ENCODE measurements around the gene MST1.

MST1 gene

DNA sequence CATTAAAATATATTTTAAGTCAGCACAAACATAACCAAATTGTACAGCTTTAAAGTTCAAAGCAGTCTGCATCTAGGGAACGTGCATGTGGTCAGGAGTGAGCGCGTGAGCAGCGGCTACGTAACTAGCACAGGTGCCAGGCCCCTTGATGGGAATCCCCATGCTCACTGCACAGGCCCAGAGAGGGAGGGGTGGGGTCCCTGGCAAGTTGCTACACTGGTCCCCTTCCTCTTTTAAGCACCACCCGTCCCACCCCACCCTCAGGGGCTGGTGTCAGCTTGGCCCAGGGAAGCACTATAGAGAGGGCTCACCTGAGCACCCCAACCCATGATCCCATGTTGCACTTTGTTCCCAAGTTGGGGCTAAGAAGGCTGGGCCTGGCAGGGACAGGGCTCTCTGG lies 35.3 kb upstream of the MST1 start:
- no peak for TF ChIP-seq CEBPB (IDR thresholded peaks at IDR 0.05)
- no peak for TF ChIP-seq FOXM1 (IDR thresholded peaks at IDR 0.05; ENCODE audit: borderline replicate concordance, low read depth)
- no peak for TF ChIP-seq CREB1 (IDR thresholded peaks at IDR 0.05; ENCODE audit: low read depth)
- TF ChIP-seq TAF1 (IDR thresholded peaks at IDR 0.05; ENCODE audit: low read depth): no peak
- no peak for TF ChIP-seq TCF12 (IDR thresholded peaks at IDR 0.05; ENCODE audit: low read depth)
- TF ChIP-seq RAD21 (IDR thresholded peaks at IDR 0.05; ENCODE audit: low read depth): no peak
- TF ChIP-seq, protein P1, sequence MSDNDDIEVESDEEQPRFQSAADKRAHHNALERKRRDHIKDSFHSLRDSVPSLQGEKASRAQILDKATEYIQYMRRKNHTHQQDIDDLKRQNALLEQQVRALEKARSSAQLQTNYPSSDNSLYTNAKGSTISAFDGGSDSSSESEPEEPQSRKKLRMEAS (IDR thresholded peaks at IDR 0.05): no peak

- TF ChIP-seq CEBPB (IDR thresholded peaks at IDR 0.05) (no peak), TCF12 (IDR thresholded peaks at IDR 0.05; ENCODE audit: low read depth) (peak; percentile 40; the same call in 1 of the 2 replicates), ZBTB7A (IDR thresholded peaks at IDR 0.05; ENCODE audit: low read depth) (no peak), EGR1 (IDR thresholded peaks at IDR 0.05) (peak; percentile 59), TAF1 (IDR thresholded peaks at IDR 0.05; ENCODE audit: low read depth) (peak; percentile 66), RAD21 (IDR thresholded peaks at IDR 0.05; ENCODE audit: low read depth) (no peak), FOXM1 (IDR thresholded peaks at IDR 0.05; ENCODE audit: borderline replicate concordance, low read depth) (no peak), CREB1 (IDR thresholded peaks at IDR 0.05; ENCODE audit: low read depth) (peak; percentile 88), EP300 (IDR thresholded peaks at IDR 0.05; ENCODE audit: borderline replicate concordance) (no peak), YY1 (IDR thresholded peaks at IDR 0.05; ENCODE audit: low read depth) (peak; percentile 68; the same call in 1 of the 2 replicates)
- TF ChIP-seq, protein P2, sequence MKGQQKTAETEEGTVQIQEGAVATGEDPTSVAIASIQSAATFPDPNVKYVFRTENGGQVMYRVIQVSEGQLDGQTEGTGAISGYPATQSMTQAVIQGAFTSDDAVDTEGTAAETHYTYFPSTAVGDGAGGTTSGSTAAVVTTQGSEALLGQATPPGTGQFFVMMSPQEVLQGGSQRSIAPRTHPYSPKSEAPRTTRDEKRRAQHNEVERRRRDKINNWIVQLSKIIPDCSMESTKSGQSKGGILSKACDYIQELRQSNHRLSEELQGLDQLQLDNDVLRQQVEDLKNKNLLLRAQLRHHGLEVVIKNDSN (IDR thresholded peaks at IDR 0.05): peak; percentile 36
- TF ChIP-seq, protein P3, sequence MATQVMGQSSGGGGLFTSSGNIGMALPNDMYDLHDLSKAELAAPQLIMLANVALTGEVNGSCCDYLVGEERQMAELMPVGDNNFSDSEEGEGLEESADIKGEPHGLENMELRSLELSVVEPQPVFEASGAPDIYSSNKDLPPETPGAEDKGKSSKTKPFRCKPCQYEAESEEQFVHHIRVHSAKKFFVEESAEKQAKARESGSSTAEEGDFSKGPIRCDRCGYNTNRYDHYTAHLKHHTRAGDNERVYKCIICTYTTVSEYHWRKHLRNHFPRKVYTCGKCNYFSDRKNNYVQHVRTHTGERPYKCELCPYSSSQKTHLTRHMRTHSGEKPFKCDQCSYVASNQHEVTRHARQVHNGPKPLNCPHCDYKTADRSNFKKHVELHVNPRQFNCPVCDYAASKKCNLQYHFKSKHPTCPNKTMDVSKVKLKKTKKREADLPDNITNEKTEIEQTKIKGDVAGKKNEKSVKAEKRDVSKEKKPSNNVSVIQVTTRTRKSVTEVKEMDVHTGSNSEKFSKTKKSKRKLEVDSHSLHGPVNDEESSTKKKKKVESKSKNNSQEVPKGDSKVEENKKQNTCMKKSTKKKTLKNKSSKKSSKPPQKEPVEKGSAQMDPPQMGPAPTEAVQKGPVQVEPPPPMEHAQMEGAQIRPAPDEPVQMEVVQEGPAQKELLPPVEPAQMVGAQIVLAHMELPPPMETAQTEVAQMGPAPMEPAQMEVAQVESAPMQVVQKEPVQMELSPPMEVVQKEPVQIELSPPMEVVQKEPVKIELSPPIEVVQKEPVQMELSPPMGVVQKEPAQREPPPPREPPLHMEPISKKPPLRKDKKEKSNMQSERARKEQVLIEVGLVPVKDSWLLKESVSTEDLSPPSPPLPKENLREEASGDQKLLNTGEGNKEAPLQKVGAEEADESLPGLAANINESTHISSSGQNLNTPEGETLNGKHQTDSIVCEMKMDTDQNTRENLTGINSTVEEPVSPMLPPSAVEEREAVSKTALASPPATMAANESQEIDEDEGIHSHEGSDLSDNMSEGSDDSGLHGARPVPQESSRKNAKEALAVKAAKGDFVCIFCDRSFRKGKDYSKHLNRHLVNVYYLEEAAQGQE (IDR thresholded peaks at IDR 0.05; ENCODE audit: low read depth): no peak
- TF ChIP-seq, protein P1 (IDR thresholded peaks at IDR 0.05): peak; percentile 49
Measured at GRCh38 chr3:49723628-49724551, 34.6 kb upstream of the MST1 start, which contains the start of gene GMPPB. Gene GMPPB (minus strand): TSS chr3:49723951. CDS start chr3:49723726, 225 bp downstream.

GRCh38 chr3:49723296-49723627 lies 34.0 kb upstream of the MST1 start:
- TF ChIP-seq, protein P1 (IDR thresholded peaks at IDR 0.05): peak; percentile 64; the same call in 1 of the 2 replicates
- TF ChIP-seq ZBTB7A (IDR thresholded peaks at IDR 0.05; ENCODE audit: low read depth): no peak
- TF ChIP-seq, protein P2 (IDR thresholded peaks at IDR 0.05): peak; percentile 92
- TF ChIP-seq NFIC (IDR thresholded peaks at IDR 0.05): no peak

DNA sequence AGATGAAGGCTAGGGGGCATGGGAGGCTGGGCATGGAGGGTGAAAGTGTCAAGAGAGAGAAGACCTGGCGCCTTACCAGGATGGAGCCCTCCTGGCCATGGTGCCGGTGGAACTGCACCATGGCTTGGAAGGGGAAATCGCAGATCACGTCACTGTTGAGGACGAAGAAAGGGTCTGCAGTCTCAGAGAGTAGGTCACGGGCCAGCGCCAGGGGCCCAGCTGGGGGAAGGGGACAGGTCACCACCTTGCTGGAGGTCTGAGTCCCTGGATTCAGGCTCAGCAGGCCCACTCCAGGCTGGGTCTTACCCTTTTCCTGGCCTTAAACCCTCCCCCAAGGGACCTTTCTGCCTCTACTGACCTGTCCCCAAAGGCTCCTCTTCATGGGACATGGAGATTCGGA lies 33.6 kb upstream of the MST1 start:
- TF ChIP-seq TAF1 (IDR thresholded peaks at IDR 0.05; ENCODE audit: low read depth) (no peak), EP300 (IDR thresholded peaks at IDR 0.05; ENCODE audit: borderline replicate concordance) (no peak), CEBPB (IDR thresholded peaks at IDR 0.05) (no peak), EGR1 (IDR thresholded peaks at IDR 0.05) (no peak), NFIC (IDR thresholded peaks at IDR 0.05) (no peak), FOXM1 (IDR thresholded peaks at IDR 0.05; ENCODE audit: borderline replicate concordance, low read depth) (no peak), TEAD4 (IDR thresholded peaks at IDR 0.05) (no peak), ZBTB7A (IDR thresholded peaks at IDR 0.05; ENCODE audit: low read depth) (no peak), TCF12 (IDR thresholded peaks at IDR 0.05; ENCODE audit: low read depth) (no peak)
- TF ChIP-seq, protein P1 (IDR thresholded peaks at IDR 0.05): no peak
- TF ChIP-seq, protein P2 (IDR thresholded peaks at IDR 0.05): no peak

DNA sequence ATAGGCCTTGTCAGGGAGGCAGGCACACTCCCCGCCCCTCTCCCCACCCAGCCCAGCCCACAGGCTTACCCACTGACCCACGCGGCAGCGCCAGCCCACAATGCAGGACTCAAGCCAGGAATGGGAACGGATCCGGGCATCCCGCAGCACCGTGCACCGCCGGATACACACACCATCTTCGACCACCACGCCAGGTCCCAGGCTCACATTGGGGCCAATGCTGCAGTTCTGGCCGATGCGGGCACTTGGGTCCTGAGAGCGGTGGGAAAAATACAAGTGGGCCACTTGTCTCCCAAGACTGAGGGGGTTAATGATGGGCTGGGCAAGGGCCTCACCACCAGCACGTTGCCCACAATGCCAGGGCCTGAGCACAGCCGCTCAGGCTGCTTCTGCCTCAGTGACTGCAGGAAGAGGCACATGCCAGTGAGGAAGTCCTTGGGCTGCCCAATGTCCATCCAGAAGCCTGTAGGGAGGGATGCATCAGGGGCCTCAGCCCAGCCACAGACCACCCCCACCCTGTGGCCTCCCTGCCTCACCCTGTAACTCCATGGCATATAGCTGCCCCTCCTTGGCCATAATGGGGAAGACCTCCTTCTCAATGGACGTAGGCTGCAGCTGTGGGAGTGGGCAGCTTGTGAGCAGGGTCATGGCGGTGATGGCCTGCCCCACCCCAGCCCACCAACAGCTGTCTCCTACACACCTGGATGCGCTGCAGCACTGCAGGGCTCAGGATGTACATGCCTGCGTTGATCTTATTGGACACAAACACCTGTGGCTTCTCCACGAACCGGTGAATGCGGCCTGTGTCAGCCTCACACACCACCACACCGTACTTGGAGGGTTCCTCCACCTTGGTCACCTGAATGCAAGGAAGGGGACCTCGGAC lies 32.9 kb upstream of the MST1 start:
- TF ChIP-seq EP300 (IDR thresholded peaks at IDR 0.05; ENCODE audit: borderline replicate concordance) (no peak), TCF12 (IDR thresholded peaks at IDR 0.05; ENCODE audit: low read depth) (no peak)
- TF ChIP-seq, protein P3 (IDR thresholded peaks at IDR 0.05; ENCODE audit: low read depth): no peak

All from Ishikawa (cell line).